ENCODE data around the gene KIAA1755.

DNA sequence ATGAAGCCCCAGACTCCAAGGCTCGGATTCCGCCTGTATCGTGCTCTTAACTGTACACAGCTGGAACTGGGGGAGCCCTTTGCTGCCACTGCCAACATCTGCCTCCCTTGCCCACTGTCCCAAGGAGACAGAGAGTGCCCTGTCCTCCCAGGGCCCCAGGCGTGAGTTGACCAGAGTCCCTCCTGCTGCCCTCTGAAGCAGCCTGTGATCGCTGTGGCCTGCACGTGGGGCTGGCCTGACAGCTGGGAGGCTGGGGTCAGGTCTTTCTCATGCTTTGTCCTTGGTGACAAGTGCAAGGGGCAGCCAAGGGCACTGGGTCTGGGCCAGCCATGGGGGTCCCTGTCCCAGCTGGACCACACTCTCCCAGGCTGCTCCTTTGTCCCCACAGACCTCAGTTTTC is 44.3 kb downstream of the KIAA1755 start:
- TF ChIP-seq CTCF (IDR thresholded peaks at IDR 0.05; ENCODE audit: low read depth, low read length, poor library complexity, severe bottlenecking), result no peak
- TF ChIP-seq EZH2phosphoT487 (IDR thresholded peaks at IDR 0.05; ENCODE audit: borderline replicate concordance, low read length), result no peak

All from DOHH2 (cell line).